Uterus (tissue), 4 donors: ENCODE results near the gene IQUB. TPM values are rescaled to one million over a fixed set of nuclear protein-coding genes. Genes with fewer than 3 reads are reported as not detected.
"Not testable (repeated sequence)": the region's sequence is repeated elsewhere in the genome, so short reads cannot be mapped to it uniquely, and the experiment has no call there.

ENCODE experiments used
- DNase-seq, 2 donors: peaks; one replicate each; pipeline ENCODE4 v3.0.0-alpha.2; 2019 to 2020
- H3K27ac ChIP-seq, 2 donors: fragments of 200-600 bp; sonication (generic); 1 replicate in 1 of 2; 2 replicates in 1 of 2; pipeline ENCODE4 v1.5.1; 2016 to 2018
- H3K27me3 ChIP-seq, 2 donors: fragments of 200-600 bp; sonication (generic); one replicate each; pipeline ENCODE4 v1.5.1; 2018 to 2019; ENCODE audit warnings: control low read depth in 1 of 2
- H3K36me3 ChIP-seq, 2 donors: fragments of 200-600 bp; sonication (generic); one replicate each; pipeline ENCODE4 v1.5.1; 2019; ENCODE audit warnings: control low read depth in 1 of 2
- H3K4me1 ChIP-seq, 2 donors: fragments of 200-600 bp; sonication (generic); one replicate each; pipeline ENCODE4 v1.5.1; 2018 to 2019; ENCODE audit warnings: control low read depth in 1 of 2
- H3K4me3 ChIP-seq, 2 donors: fragments of 200-600 bp; sonication (generic); 1 replicate in 1 of 2; 2 replicates in 1 of 2; pipeline ENCODE4 v1.5.1; 2018 to 2019; ENCODE audit warnings: mild to moderate bottlenecking in 1 of 2
- H3K9me3 ChIP-seq, 2 donors: fragments of 200-600 bp; sonication (generic); one replicate each; pipeline ENCODE4 v1.5.1; 2019; ENCODE audit warnings: control low read depth in 1 of 2
- CTCF ChIP-seq, 4 experiments: fragments of 200-600 bp in 2 of 4; fragments of 450-650 bp in 2 of 4; sonication (generic) in 2 of 4; IDR thresholded peaks; one replicate each; pipeline ENCODE4 v1.5.1; 2016 to 2019; ENCODE audit warnings: antibody characterized with exemption in 4 of 4, mild to moderate bottlenecking in 2 of 4, moderate library complexity in 1 of 4
- POLR2A ChIP-seq, 2 donors: fragments of 450-650 bp; IDR thresholded peaks; one replicate each; pipeline ENCODE4 v1.6.1; 2016; ENCODE audit warnings: antibody characterized with exemption in 2 of 2, mild to moderate bottlenecking in 1 of 2, moderate library complexity in 1 of 2
- intact Hi-C: fragments of 100-400 bp; cut with DNase I; formaldehyde crosslinking; loops from one replicate; pipeline ENCODE4 v1.15.1; 2023; ENCODE audit warnings: low total_unique reads
- total RNA-seq, 4 donors: library from RNA; depleted of rRNA in 3 of 4; stranded (reverse); fragments of >200 nt in 3 of 4; gene quantifications; one replicate each; pipeline versions ENCODE4 v1.1.0 to v1.2.4, GENCODE V29; 2014 to 2023
- donor health status: DM: yes; HTN: yes; CAD: no.

The IQUB gene
- total RNA-seq, 4 donors from 2014 or later = 2.4 to 9.9 (median 6.1) TPM; not detected in 1

GRCh38 chr7:123557016-123557397, 22.6 kb upstream of the IQUB start:
- Histone ChIP-seq H3K36me3 (no peaks in the 10 kb centered on the region), H3K4me1 (no peaks in the 10 kb centered on the region), H3K27me3 (no peaks in the 10 kb centered on the region), H3K4me3 (peak overlapping the region; percentile 67 to 87), H3K9me3 (no peaks in the 10 kb centered on the region), H3K27ac (peak overlapping the region; percentile 88 to 90)
- intact Hi-C loops = no loop called here
- no peak for TF ChIP-seq POLR2A (IDR thresholded peaks at IDR 0.05)
- TF ChIP-seq CTCF (IDR thresholded peaks at IDR 0.05) = no peak
- no peak for DNase-seq

GRCh38 chr7:123555484-123555883, 21.1 kb upstream of the IQUB start:
- Histone ChIP-seq H3K27me3 (no peaks in the 10 kb centered on the region), H3K4me1 (no peaks in the 10 kb centered on the region), H3K4me3 (no peak overlapping the region), H3K27ac (no peak overlapping the region), H3K36me3 (no peaks in the 10 kb centered on the region), H3K9me3 (no peaks in the 10 kb centered on the region)
- intact Hi-C loops = no loop called here
- TF ChIP-seq CTCF (IDR thresholded peaks at IDR 0.05) (no peak), POLR2A (IDR thresholded peaks at IDR 0.05) (no peak)
- DNase-seq = no peak

GRCh38 chr7:123553159-123553558, 18.8 kb upstream of the IQUB start:
- Histone ChIP-seq H3K27me3 (no peaks in the 10 kb centered on the region), H3K4me1 (no peaks in the 10 kb centered on the region), H3K36me3 (no peaks in the 10 kb centered on the region), H3K27ac (no peak overlapping the region), H3K4me3 (no peak overlapping the region), H3K9me3 (no peaks in the 10 kb centered on the region)
- intact Hi-C loops = no loop called here
- TF ChIP-seq CTCF (IDR thresholded peaks at IDR 0.05) = no peak
- no peak for TF ChIP-seq POLR2A (IDR thresholded peaks at IDR 0.05)
- DNase-seq = no peak

- intact Hi-C loops = no loop called here
- Histone ChIP-seq H3K4me1 (no peaks in the 10 kb centered on the region), H3K4me3 (no peak overlapping the region), H3K36me3 (no peaks in the 10 kb centered on the region), H3K9me3 (no peaks in the 10 kb centered on the region), H3K27me3 (no peaks in the 10 kb centered on the region), H3K27ac (no peak overlapping the region)
- TF ChIP-seq CTCF (IDR thresholded peaks at IDR 0.05) = no peak
- no peak for TF ChIP-seq POLR2A (IDR thresholded peaks at IDR 0.05)
- no peak for DNase-seq
Measured at GRCh38 chr7:123552641-123553040, 18.2 kb upstream of the IQUB start.

GRCh38 chr7:123552134-123552533, 17.7 kb upstream of the IQUB start:
- H3K27ac ChIP-seq, intact Hi-C loops, H3K9me3 ChIP-seq, H3K36me3 ChIP-seq, H3K4me1 ChIP-seq, H3K27me3 ChIP-seq, H3K4me3 ChIP-seq, DNase-seq: not testable (repeated sequence)

GRCh38 chr7:123548406-123548805, 14.0 kb upstream of the IQUB start:
- no peaks in the 10 kb centered on the region for H3K36me3 ChIP-seq
- TF ChIP-seq CTCF (IDR thresholded peaks at IDR 0.05) = no peak
- TF ChIP-seq POLR2A (IDR thresholded peaks at IDR 0.05) = no peak
- no peak overlapping the region for H3K27ac ChIP-seq
- H3K27me3 ChIP-seq = no peaks in the 10 kb centered on the region
- no peaks in the 10 kb centered on the region for H3K9me3 ChIP-seq
- no peak overlapping the region for H3K4me3 ChIP-seq
- no peak for DNase-seq
- H3K4me1 ChIP-seq = peaks cover 0 to 3% of the 10 kb centered on the region in 2 donors
- intact Hi-C loops = no loop called here
